Left ventricle myocardium superior (tissue), 1 donor: ENCODE data around the gene MIEF2. TPM values are rescaled to one million over a fixed set of nuclear protein-coding genes. Genes with fewer than 3 reads are reported as not detected.
A peak's percentile ranks its signal among the peaks of the same experiment; 100 is the strongest.
"Not testable (repeated sequence)": the region's sequence is repeated elsewhere in the genome, so short reads cannot be mapped to it uniquely, and the experiment has no call there.

ENCODE experiments used
- ATAC-seq: fragments of 200-7000 bp; cut with Tn5 transposase; one replicate; pipeline ENCODE4 v1.9.1; 2020; ENCODE audit warnings: mild to moderate bottlenecking, moderate library complexity
- DNase-seq: peaks from one replicate; pipeline ENCODE4 v3.0.0-alpha.2; 2020
- intact Hi-C: fragments of 100-400 bp; cut with micrococcal nuclease; formaldehyde crosslinking; loops from one replicate; pipeline ENCODE4 v1.11.0; 2022
- total RNA-seq: library from RNA; stranded (reverse); fragmentation: NEBNext Ultra II Directional; extraction: Animal tissue kit (Norgen Biotek cat#: 25700); gene quantifications from one replicate; pipeline ENCODE4 v1.2.1, GENCODE V29; 2021
- donor health status: DM: no; HTN: yes; CAD: no; lungs with severe emphysema.

Gene MIEF2
- total RNA-seq, 1 donor from 2014 or later = 32.2 TPM

GRCh38 chr17:18270046-18270931, 9.8 kb downstream of the MIEF2 start:
- DNase-seq = no peak
- intact Hi-C loops = no loop called here
- ATAC-seq = no peak

GRCh38 chr17:18277076-18277475, 16.6 kb downstream of the MIEF2 start:
- ATAC-seq (no peak), DNase-seq (no peak)
- intact Hi-C loops = no loop called here

- intact Hi-C loops = no loop called here
- ATAC-seq (no peak), DNase-seq (no peak)
Measured at GRCh38 chr17:18278867-18279266, 18.4 kb downstream of the MIEF2 start.

GRCh38 chr17:18280249-18280648, 19.8 kb downstream of the MIEF2 start:
- ATAC-seq (peak; percentile 11), DNase-seq (no peak)
- intact Hi-C loops = no loop called here

- peak; percentile 17 for ATAC-seq
- no peak for DNase-seq
- intact Hi-C loops = no loop called here
Measured at GRCh38 chr17:18280766-18281371, 20.4 kb downstream of the MIEF2 start.

- ATAC-seq = no peak
- no peak for DNase-seq
- intact Hi-C loops = no loop called here
Measured at GRCh38 chr17:18281788-18282187, 21.3 kb downstream of the MIEF2 start.

- intact Hi-C loops = no loop called here
- ATAC-seq = no peak
- DNase-seq = no peak
Measured at GRCh38 chr17:18285296-18285695, 24.8 kb downstream of the MIEF2 start.

GRCh38 chr17:18291718-18292540, 31.5 kb downstream of the MIEF2 start:
- ATAC-seq (no peak), DNase-seq (no peak)
- intact Hi-C loops = no loop called here

GRCh38 chr17:18298061-18298460, 37.6 kb downstream of the MIEF2 start:
- ATAC-seq = not testable (repeated sequence)

GRCh38 chr17:18300725-18301480, 40.4 kb downstream of the MIEF2 start:
- ATAC-seq = peak; percentile 48
- intact Hi-C loops = no loop called here
- DNase-seq = no peak

More at GRCh38 chr17:18298061-18298460, 37.6 kb downstream of the MIEF2 start:
- DNase-seq, intact Hi-C loops: not testable (repeated sequence)

GRCh38 chr17:18303206-18303605, 42.7 kb downstream of the MIEF2 start:
- DNase-seq, intact Hi-C loops, ATAC-seq: not testable (repeated sequence)

- ATAC-seq (no peak), DNase-seq (no peak)
- intact Hi-C loops = no loop called here
Measured at GRCh38 chr17:18309202-18309601, 48.7 kb downstream of the MIEF2 start.

- ATAC-seq (no peak), DNase-seq (no peak)
- intact Hi-C loops = loop anchor here (5.0 kb wide), 1 partner anchor 97 kb away; no protein-coding TSS in a partner anchor
Measured at GRCh38 chr17:18314059-18314730, 53.7 kb downstream of the MIEF2 start.

- peak; percentile 98 for ATAC-seq
- intact Hi-C loops = loop anchor here (5.0 kb wide), 1 partner anchor 98 kb away; no protein-coding TSS in a partner anchor
- DNase-seq = peak; percentile 98
Measured at GRCh38 chr17:18314731-18315561, 54.5 kb downstream of the MIEF2 start, which contains the start of the genes SMCR8 and TOP3A. TSS of gene SMCR8 (plus strand) at chr17:18315293. CDS start at chr17:18315790, 497 bp downstream. TSS of gene TOP3A (minus strand) at chr17:18314994. CDS start at chr17:18314778, 216 bp downstream.

GRCh38 chr17:18315562-18315922, 55.1 kb downstream of the MIEF2 start:
- intact Hi-C loops = no loop called here
- no peak for DNase-seq
- no peak for ATAC-seq

- intact Hi-C loops = no loop called here
- ATAC-seq (no peak), DNase-seq (no peak)
Measured at GRCh38 chr17:18315961-18316360, 55.5 kb downstream of the MIEF2 start.
